GM18519 (cell line): ENCODE measurements around the gene MED17.

Source experiments
- ATAC-seq: cut with Tn5 transposase; IDR thresholded peaks from one replicate; pipeline ENCODE4 v1.9.1; 2021; ENCODE audit warnings: mild to moderate bottlenecking, moderate library complexity; ENCODE audit not compliant: unreplicated experiment, low FRiP score

Gene MED17

GRCh38 chr11:93814966-93815633 is 31.0 kb downstream of the MED17 start:
- no peak for ATAC-seq

GRCh38 chr11:93817426-93818348 is 33.6 kb downstream of the MED17 start:
- no peak for ATAC-seq

GRCh38 chr11:93819966-93820695 is 36.0 kb downstream of the MED17 start:
- no peak for ATAC-seq

GRCh38 chr11:93820847-93821246 is 36.8 kb downstream of the MED17 start:
- ATAC-seq: no peak

GRCh38 chr11:93821617-93822016 is 37.5 kb downstream of the MED17 start:
- no peak for ATAC-seq

GRCh38 chr11:93822359-93822758 is 38.3 kb downstream of the MED17 start:
- no peak for ATAC-seq

GRCh38 chr11:93823210-93823609 is 39.1 kb downstream of the MED17 start:
- ATAC-seq: no peak

- ATAC-seq: no peak
Observed at GRCh38 chr11:93827363-93827762, 43.3 kb downstream of the MED17 start.

- ATAC-seq: no peak
Observed at GRCh38 chr11:93829598-93829997, 45.5 kb downstream of the MED17 start.

GRCh38 chr11:93831343-93832127 is 47.5 kb downstream of the MED17 start:
- no peak for ATAC-seq

- ATAC-seq: no peak
Observed at GRCh38 chr11:93832780-93833179, 48.7 kb downstream of the MED17 start.

- ATAC-seq: no peak
Observed at GRCh38 chr11:93838967-93839366, 54.9 kb downstream of the MED17 start.

GRCh38 chr11:93840180-93840579 is 56.1 kb downstream of the MED17 start:
- ATAC-seq: no peak

GRCh38 chr11:93840981-93841380 is 56.9 kb downstream of the MED17 start:
- ATAC-seq: no peak

- no peak for ATAC-seq
Observed at GRCh38 chr11:93841446-93841845, 57.4 kb downstream of the MED17 start.

- ATAC-seq: no peak
Observed at GRCh38 chr11:93842034-93842433, 58.0 kb downstream of the MED17 start.

GRCh38 chr11:93842461-93842860 is 58.4 kb downstream of the MED17 start:
- ATAC-seq: no peak

- ATAC-seq: no peak
Observed at GRCh38 chr11:93843906-93844305, 59.8 kb downstream of the MED17 start.

GRCh38 chr11:93844568-93844967 is 60.5 kb downstream of the MED17 start:
- ATAC-seq: no peak
